GM23248 (cell line): ENCODE measurements around the gene PRR3.

Experiments used
- EZH2 ChIP-seq: fragments of 200-600 bp; sonication (generic); IDR thresholded peaks from 2 replicates; pipeline ENCODE4 v1.6.1; 2018; ENCODE audit warnings: antibody characterized with exemption, mild to moderate bottlenecking; ENCODE audit not compliant: insufficient read depth, poor library complexity, severe bottlenecking
- EZH2phosphoT487 ChIP-seq: fragments of 200-600 bp; sonication (generic); IDR thresholded peaks from 2 replicates; pipeline ENCODE4 v1.6.1; 2018; ENCODE audit warnings: antibody characterized with exemption, moderate library complexity, mild to moderate bottlenecking, low read depth; ENCODE audit not compliant: insufficient read depth

- no peak for TF ChIP-seq EZH2
- TF ChIP-seq EZH2phosphoT487 = no peak
Observed at GRCh38 chr6:30515106-30515505, 42.0 kb upstream of the PRR3 start.
